Suppressor macrophage treated with lipopolysaccharide for 1 hour (primary cell): ENCODE results near the gene TBCK.
A peak's percentile ranks its signal among the peaks of the same experiment; 100 is the strongest.
"Not testable (repeated sequence)": the region's sequence is repeated elsewhere in the genome, so short reads cannot be mapped to it uniquely, and the experiment has no call there.

Experiments
- DNase-seq, 3 donors: peaks; one replicate each; pipeline ENCODE4 v3.0.0-alpha.2; 2020 to 2022

TBCK gene

DNA sequence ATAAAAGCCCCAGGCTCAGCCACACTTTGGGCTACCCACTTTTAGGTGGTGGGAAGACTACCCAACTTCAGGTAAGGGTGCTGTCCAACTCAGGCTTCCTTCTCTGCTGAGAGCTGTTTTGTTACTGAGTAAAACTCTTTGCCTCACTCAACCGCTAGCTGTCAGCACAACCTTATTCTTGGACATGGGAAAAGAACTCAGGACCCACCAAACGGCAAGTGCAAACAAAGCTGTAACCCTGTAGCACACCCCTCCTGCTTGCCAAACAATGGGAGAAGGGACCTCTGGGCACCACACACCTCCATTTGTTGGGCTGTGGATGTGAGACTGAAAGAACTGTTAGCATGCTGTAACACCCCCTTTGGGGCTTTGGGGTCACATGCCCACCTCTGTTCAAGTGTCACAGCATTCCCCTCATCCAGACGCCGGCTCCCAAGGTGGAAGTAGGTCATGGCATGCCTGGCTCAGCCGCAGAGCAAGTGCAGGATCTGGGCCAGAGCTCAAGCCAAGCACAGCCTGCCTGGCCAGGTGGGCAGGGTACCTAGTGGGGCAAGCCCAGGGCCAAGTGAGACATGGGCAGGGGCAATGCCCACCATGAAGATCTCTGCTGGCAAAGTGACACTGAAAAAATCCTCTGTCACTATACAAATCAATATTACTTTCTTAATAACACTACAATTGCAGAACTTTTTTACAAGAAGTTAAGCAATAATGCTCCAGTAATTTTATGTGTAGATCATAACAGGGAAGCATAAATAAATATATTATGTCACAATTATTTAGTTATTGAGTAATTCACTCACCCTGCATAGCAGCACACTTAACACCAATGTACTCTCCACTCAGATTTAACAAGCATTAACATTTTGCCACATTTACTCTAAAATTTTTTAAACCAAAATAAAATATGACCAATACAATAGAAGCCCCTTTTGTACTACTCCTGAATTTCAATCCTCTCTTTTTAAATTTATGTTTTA lies 107.2 kb downstream of the TBCK start:
- no peak for DNase-seq

DNA sequence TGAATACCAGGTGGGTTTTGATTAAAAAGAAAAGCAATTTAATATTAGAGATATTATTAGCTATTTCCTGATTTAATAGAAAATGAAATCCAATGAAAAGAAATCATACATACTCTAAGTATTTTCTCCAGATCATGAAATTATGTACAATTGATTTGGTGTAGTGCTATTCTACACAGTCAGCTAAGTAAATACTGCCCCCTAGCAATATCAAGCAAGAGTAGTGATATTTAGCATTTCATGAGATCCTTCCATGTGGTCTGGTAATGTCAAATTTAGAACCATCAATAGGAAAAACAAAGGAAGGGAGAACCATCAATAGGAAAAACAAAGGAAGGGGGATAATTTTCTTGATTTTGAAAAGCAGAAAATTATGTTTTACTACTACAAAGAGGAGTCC lies 114.6 kb downstream of the TBCK start:
- peak in 2 of 3 donors; percentile 22 to 24 for DNase-seq

- DNase-seq = no peak
These were observed 120.5 kb downstream of the TBCK start for GRCh38 chr4:106195435-106195950.

GRCh38 chr4:106194801-106195200 lies 121.2 kb downstream of the TBCK start:
- peak in 2 of 3 donors; percentile 19 to 36 for DNase-seq

DNA sequence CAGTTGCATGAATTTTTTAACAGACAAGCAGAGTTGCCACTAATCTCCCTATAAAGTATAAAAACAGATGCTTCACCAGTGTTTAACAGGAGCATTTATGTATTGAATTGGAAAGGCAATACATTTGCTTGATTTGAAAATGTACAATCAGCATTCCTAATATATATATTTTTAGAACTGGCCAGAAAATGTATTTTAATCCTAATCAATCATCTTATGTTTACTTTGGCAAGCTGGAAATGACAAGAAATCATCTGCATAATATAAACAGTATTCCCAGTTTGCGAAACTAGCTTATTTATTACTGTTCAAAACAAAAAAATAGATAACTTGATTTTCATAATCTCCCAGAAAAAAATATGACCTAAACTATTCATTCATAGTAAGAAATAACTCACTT lies 123.9 kb downstream of the TBCK start:
- DNase-seq = no peak

DNA sequence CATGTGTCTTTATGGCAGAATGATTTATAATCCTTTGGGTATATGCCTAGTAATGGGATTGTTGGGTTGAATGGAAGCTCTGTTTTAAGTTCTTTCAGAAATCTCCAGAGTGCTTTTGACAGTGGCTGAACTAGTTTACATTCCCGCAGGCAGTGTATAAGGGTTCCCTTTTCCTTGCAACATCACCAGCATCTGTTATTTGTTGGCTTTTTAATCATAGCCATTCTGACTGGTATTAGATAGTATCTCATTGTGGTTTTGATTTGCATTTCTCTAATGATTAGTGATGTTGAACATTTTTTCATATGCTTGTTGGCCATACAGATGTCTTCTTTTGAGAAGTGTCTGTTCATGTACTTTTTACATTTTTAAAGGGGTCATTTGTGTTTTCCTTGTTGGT lies 129.8 kb downstream of the TBCK start:
- no peak for DNase-seq

GRCh38 chr4:106183551-106183950 lies 132.5 kb downstream of the TBCK start:
- DNase-seq = no peak

GRCh38 chr4:106172861-106173260 lies 143.1 kb downstream of the TBCK start:
- DNase-seq = no peak

GRCh38 chr4:106165351-106166010 lies 150.5 kb downstream of the TBCK start:
- no peak for DNase-seq

DNA sequence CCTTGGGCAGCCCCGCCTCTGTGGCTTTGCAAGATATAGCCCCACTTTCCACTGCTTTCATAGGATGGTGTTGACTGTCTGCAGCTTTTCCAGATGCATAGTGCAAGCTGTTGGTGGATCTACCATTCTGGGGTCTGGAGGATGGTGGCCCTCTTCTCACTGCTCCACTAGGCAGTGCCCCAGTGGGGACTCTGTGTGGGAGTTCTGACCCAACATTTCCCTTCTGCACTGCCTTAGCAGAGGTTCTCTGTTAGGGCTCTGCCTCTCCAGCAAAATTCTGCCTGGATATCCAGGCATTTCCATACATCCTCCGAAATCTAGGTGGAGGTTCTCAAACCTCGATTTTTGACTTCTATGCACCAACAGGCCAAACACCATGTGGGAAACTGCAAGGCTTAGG lies 153.7 kb downstream of the TBCK start:
- DNase-seq = no peak

- peak; percentile 41 to 79 (median 69) for DNase-seq
These were observed 155.4 kb downstream of the TBCK start for GRCh38 chr4:106160560-106160959.

- no peak for DNase-seq
These were observed 166.1 kb downstream of the TBCK start for GRCh38 chr4:106149911-106150310.

GRCh38 chr4:106149026-106149425 lies 167.0 kb downstream of the TBCK start:
- no peak for DNase-seq

GRCh38 chr4:106142616-106143127 lies 173.3 kb downstream of the TBCK start:
- DNase-seq = no peak

DNA sequence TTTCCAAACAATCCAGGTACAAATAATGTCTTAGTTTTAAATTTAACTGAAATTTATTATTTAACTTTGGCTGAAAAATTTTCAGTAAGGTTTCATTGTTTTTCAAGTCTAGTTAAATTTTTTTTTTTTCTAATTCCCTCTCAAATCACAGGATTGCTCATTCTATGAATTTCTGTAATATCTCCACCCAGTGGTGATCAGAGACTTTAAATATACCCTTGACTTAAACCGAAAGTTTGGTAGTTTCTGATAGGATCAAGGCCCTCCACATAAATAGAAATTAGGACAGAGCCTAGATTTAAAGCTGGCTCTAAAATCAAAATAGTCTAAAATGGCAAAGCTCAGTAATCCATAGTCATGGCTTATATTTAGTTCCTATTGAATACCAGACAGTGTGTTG lies 175.4 kb downstream of the TBCK start:
- no peak for DNase-seq

DNA sequence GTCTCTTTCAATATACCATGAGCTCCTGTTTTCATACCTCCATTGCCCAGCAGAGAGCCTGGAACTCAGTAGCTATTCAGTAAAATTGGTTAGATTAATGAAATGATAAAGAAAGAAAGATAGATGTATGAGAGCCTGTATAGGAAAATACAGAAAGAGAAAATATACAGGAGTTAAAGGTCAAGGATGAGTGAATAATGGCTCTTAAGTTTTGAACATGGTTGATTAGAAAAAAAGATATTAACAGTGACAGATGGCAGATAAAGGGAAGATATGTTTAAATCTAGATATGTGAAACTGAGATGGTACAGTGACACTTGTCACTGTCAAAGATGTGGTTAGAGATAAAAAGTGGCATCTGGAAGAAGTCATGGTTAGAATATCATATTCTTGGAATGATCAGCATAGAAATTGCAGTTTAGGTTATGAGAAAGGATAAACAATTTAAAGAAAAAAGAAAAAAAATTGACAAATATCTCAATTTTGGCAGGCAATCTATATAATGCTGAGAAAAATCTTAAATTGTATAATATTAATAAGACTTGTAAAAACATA lies 179.2 kb downstream of the TBCK start:
- DNase-seq = no peak

GRCh38 chr4:106132045-106132444 lies 184.0 kb downstream of the TBCK start:
- no peak for DNase-seq

- DNase-seq = no peak
These were observed 189.9 kb downstream of the TBCK start for GRCh38 chr4:106126062-106126461.

GRCh38 chr4:106119949-106120555 lies 196.0 kb downstream of the TBCK start:
- DNase-seq = not testable (repeated sequence)

DNA sequence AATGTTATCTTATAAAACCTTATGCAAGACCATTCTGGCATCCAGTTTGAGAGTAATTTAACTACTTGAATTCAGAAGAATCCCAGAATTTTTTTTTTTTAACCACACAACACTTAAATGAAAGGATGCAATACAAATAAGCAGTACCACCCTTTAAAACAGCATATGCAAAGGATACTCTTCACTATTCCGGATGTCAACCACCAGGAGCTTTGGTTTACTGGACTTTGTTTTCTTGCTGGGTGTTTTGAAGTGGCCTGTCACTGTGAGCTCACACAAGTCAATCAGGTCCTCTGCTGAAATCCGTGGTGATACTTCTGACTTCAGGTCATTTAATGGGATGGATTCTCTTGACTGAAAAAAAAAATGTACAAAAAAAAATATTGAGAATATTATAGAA lies 200.0 kb downstream of the TBCK start:
- DNase-seq = no peak

GRCh38 chr4:106114270-106114669 lies 201.7 kb downstream of the TBCK start:
- no peak for DNase-seq

- DNase-seq = not testable (repeated sequence)
These were observed 204.1 kb downstream of the TBCK start for GRCh38 chr4:106111778-106112469.
